ENCODE data around the gene VIPR1.

Gene VIPR1

GRCh38 chr3:42526616-42527367, 24.3 kb downstream of the VIPR1 start:
- no peaks in the 10 kb centered on the region for H3K9me3 ChIP-seq (ENCODE audit: control insufficient read depth, insufficient read depth, low read length)

GRCh38 chr3:42527368-42527917, 25.0 kb downstream of the VIPR1 start:
- no peaks in the 10 kb centered on the region for H3K27me3 ChIP-seq (ENCODE audit: control insufficient read depth, insufficient read depth, low read length)
- H3K4me3 ChIP-seq (ENCODE audit: low read depth, low read length) = no peak overlapping the region
- H3K9me3 ChIP-seq (ENCODE audit: control insufficient read depth, insufficient read depth, low read length) = no peaks in the 10 kb centered on the region
- no peak overlapping the region for H3K9ac ChIP-seq (ENCODE audit: low read depth, low read length)
- no peaks in the 10 kb centered on the region for H3K4me1 ChIP-seq (ENCODE audit: control insufficient read depth, insufficient read depth, low read length)
- no peaks in the 10 kb centered on the region for H3K36me3 ChIP-seq (ENCODE audit: control insufficient read depth, insufficient read depth, low read length)

More at GRCh38 chr3:42526616-42527367, 24.3 kb downstream of the VIPR1 start:
- Histone ChIP-seq H3K9ac (ENCODE audit: low read depth, low read length) (no peak overlapping the region), H3K4me1 (ENCODE audit: control insufficient read depth, insufficient read depth, low read length) (no peaks in the 10 kb centered on the region), H3K27me3 (ENCODE audit: control insufficient read depth, insufficient read depth, low read length) (no peaks in the 10 kb centered on the region), H3K4me3 (ENCODE audit: low read depth, low read length) (no peak overlapping the region), H3K36me3 (ENCODE audit: control insufficient read depth, insufficient read depth, low read length) (no peaks in the 10 kb centered on the region)

- Histone ChIP-seq H3K4me3 (ENCODE audit: low read depth, low read length) (no peak overlapping the region), H3K9ac (ENCODE audit: low read depth, low read length) (no peak overlapping the region), H3K9me3 (ENCODE audit: control insufficient read depth, insufficient read depth, low read length) (no peaks in the 10 kb centered on the region), H3K4me1 (ENCODE audit: control insufficient read depth, insufficient read depth, low read length) (no peaks in the 10 kb centered on the region), H3K36me3 (ENCODE audit: control insufficient read depth, insufficient read depth, low read length) (no peaks in the 10 kb centered on the region), H3K27me3 (ENCODE audit: control insufficient read depth, insufficient read depth, low read length) (no peaks in the 10 kb centered on the region)
Observed at GRCh38 chr3:42529468-42529867, 27.0 kb downstream of the VIPR1 start.

GRCh38 chr3:42530073-42530472, 27.6 kb downstream of the VIPR1 start:
- Histone ChIP-seq H3K4me1 (ENCODE audit: control insufficient read depth, insufficient read depth, low read length) (no peaks in the 10 kb centered on the region), H3K9ac (ENCODE audit: low read depth, low read length) (no peak overlapping the region), H3K9me3 (ENCODE audit: control insufficient read depth, insufficient read depth, low read length) (no peaks in the 10 kb centered on the region), H3K27me3 (ENCODE audit: control insufficient read depth, insufficient read depth, low read length) (no peaks in the 10 kb centered on the region), H3K4me3 (ENCODE audit: low read depth, low read length) (no peak overlapping the region), H3K36me3 (ENCODE audit: control insufficient read depth, insufficient read depth, low read length) (no peaks in the 10 kb centered on the region)

GRCh38 chr3:42531470-42531869, 29.0 kb downstream of the VIPR1 start:
- peaks cover 3% of the 10 kb centered on the region for H3K4me1 ChIP-seq (ENCODE audit: control insufficient read depth, insufficient read depth, low read length)
- no peaks in the 10 kb centered on the region for H3K9me3 ChIP-seq (ENCODE audit: control insufficient read depth, insufficient read depth, low read length)
- H3K27me3 ChIP-seq (ENCODE audit: control insufficient read depth, insufficient read depth, low read length) = no peaks in the 10 kb centered on the region
- no peak overlapping the region for H3K9ac ChIP-seq (ENCODE audit: low read depth, low read length)
- H3K36me3 ChIP-seq (ENCODE audit: control insufficient read depth, insufficient read depth, low read length) = no peaks in the 10 kb centered on the region
- H3K4me3 ChIP-seq (ENCODE audit: low read depth, low read length) = no peak overlapping the region

GRCh38 chr3:42532229-42532628, 29.8 kb downstream of the VIPR1 start:
- Histone ChIP-seq H3K9me3 (ENCODE audit: control insufficient read depth, insufficient read depth, low read length) (no peaks in the 10 kb centered on the region), H3K36me3 (ENCODE audit: control insufficient read depth, insufficient read depth, low read length) (no peaks in the 10 kb centered on the region), H3K4me1 (ENCODE audit: control insufficient read depth, insufficient read depth, low read length) (peaks cover 3% of the 10 kb centered on the region), H3K4me3 (ENCODE audit: low read depth, low read length) (no peak overlapping the region), H3K9ac (ENCODE audit: low read depth, low read length) (no peak overlapping the region), H3K27me3 (ENCODE audit: control insufficient read depth, insufficient read depth, low read length) (no peaks in the 10 kb centered on the region)

GRCh38 chr3:42533161-42533897, 30.9 kb downstream of the VIPR1 start:
- no peaks in the 10 kb centered on the region for H3K36me3 ChIP-seq (ENCODE audit: control insufficient read depth, insufficient read depth, low read length)

GRCh38 chr3:42535981-42536784, 33.7 kb downstream of the VIPR1 start:
- Histone ChIP-seq H3K4me1 (ENCODE audit: control insufficient read depth, insufficient read depth, low read length) (peaks cover 5% of the 10 kb centered on the region), H3K27me3 (ENCODE audit: control insufficient read depth, insufficient read depth, low read length) (no peaks in the 10 kb centered on the region), H3K36me3 (ENCODE audit: control insufficient read depth, insufficient read depth, low read length) (no peaks in the 10 kb centered on the region), H3K9me3 (ENCODE audit: control insufficient read depth, insufficient read depth, low read length) (no peaks in the 10 kb centered on the region), H3K4me3 (ENCODE audit: low read depth, low read length) (no peak overlapping the region), H3K9ac (ENCODE audit: low read depth, low read length) (no peak overlapping the region)

More at GRCh38 chr3:42533161-42533897, 30.9 kb downstream of the VIPR1 start:
- no peaks in the 10 kb centered on the region for H3K27me3 ChIP-seq (ENCODE audit: control insufficient read depth, insufficient read depth, low read length)
- H3K4me1 ChIP-seq (ENCODE audit: control insufficient read depth, insufficient read depth, low read length) = peaks cover 3% of the 10 kb centered on the region
- no peak overlapping the region for H3K9ac ChIP-seq (ENCODE audit: low read depth, low read length)
- no peak overlapping the region for H3K4me3 ChIP-seq (ENCODE audit: low read depth, low read length)
- no peaks in the 10 kb centered on the region for H3K9me3 ChIP-seq (ENCODE audit: control insufficient read depth, insufficient read depth, low read length)

GRCh38 chr3:42537350-42537749, 34.9 kb downstream of the VIPR1 start:
- no peaks in the 10 kb centered on the region for H3K9me3 ChIP-seq (ENCODE audit: control insufficient read depth, insufficient read depth, low read length)
- no peaks in the 10 kb centered on the region for H3K27me3 ChIP-seq (ENCODE audit: control insufficient read depth, insufficient read depth, low read length)
- H3K9ac ChIP-seq (ENCODE audit: low read depth, low read length) = no peak overlapping the region
- H3K36me3 ChIP-seq (ENCODE audit: control insufficient read depth, insufficient read depth, low read length) = no peaks in the 10 kb centered on the region
- peaks cover 5% of the 10 kb centered on the region for H3K4me1 ChIP-seq (ENCODE audit: control insufficient read depth, insufficient read depth, low read length)
- no peak overlapping the region for H3K4me3 ChIP-seq (ENCODE audit: low read depth, low read length)

- H3K9me3 ChIP-seq (ENCODE audit: control insufficient read depth, insufficient read depth, low read length) = no peaks in the 10 kb centered on the region
- no peaks in the 10 kb centered on the region for H3K36me3 ChIP-seq (ENCODE audit: control insufficient read depth, insufficient read depth, low read length)
- no peaks in the 10 kb centered on the region for H3K27me3 ChIP-seq (ENCODE audit: control insufficient read depth, insufficient read depth, low read length)
- no peak overlapping the region for H3K9ac ChIP-seq (ENCODE audit: low read depth, low read length)
- no peak overlapping the region for H3K4me3 ChIP-seq (ENCODE audit: low read depth, low read length)
- H3K4me1 ChIP-seq (ENCODE audit: control insufficient read depth, insufficient read depth, low read length) = peaks cover 5% of the 10 kb centered on the region
Observed at GRCh38 chr3:42539871-42540714, 37.6 kb downstream of the VIPR1 start.

- no peak overlapping the region for H3K9ac ChIP-seq (ENCODE audit: low read depth, low read length)
- peaks cover 2% of the 10 kb centered on the region for H3K4me1 ChIP-seq (ENCODE audit: control insufficient read depth, insufficient read depth, low read length)
- H3K27me3 ChIP-seq (ENCODE audit: control insufficient read depth, insufficient read depth, low read length) = no peaks in the 10 kb centered on the region
- no peak overlapping the region for H3K4me3 ChIP-seq (ENCODE audit: low read depth, low read length)
- H3K36me3 ChIP-seq (ENCODE audit: control insufficient read depth, insufficient read depth, low read length) = no peaks in the 10 kb centered on the region
- H3K9me3 ChIP-seq (ENCODE audit: control insufficient read depth, insufficient read depth, low read length) = no peaks in the 10 kb centered on the region
Observed at GRCh38 chr3:42541079-42541478, 38.6 kb downstream of the VIPR1 start.
